Mucosa of stomach (tissue), 1 donor: ENCODE data around the gene CACNA1A.
"Not testable (repeated sequence)": the region's sequence is repeated elsewhere in the genome, so short reads cannot be mapped to it uniquely, and the experiment has no call there.

Experiments
- H3K27me3 ChIP-seq: one replicate; pipeline ENCODE4 v1.7.0; 2013; ENCODE audit warnings: mild to moderate bottlenecking, low read length; ENCODE audit not compliant: control insufficient read depth, insufficient read depth
- H3K36me3 ChIP-seq: one replicate; pipeline ENCODE4 v1.7.0; 2013; ENCODE audit warnings: low read length; ENCODE audit not compliant: control insufficient read depth, insufficient read depth
- H3K4me1 ChIP-seq: one replicate; pipeline ENCODE4 v1.7.0; 2013; ENCODE audit warnings: mild to moderate bottlenecking, low read length; ENCODE audit not compliant: control insufficient read depth, insufficient read depth
- H3K4me3 ChIP-seq: one replicate; pipeline ENCODE4 v1.7.0; 2013; ENCODE audit warnings: low read length
- H3K9ac ChIP-seq: one replicate; pipeline ENCODE4 v1.7.0; 2013; ENCODE audit warnings: mild to moderate bottlenecking, low read length, moderate library complexity
- H3K9me3 ChIP-seq: one replicate; pipeline ENCODE4 v1.7.0; 2013; ENCODE audit warnings: mild to moderate bottlenecking, low read length, moderate library complexity; ENCODE audit not compliant: control insufficient read depth
- donor health status: Pancreatic carcinoma.

Gene CACNA1A

DNA sequence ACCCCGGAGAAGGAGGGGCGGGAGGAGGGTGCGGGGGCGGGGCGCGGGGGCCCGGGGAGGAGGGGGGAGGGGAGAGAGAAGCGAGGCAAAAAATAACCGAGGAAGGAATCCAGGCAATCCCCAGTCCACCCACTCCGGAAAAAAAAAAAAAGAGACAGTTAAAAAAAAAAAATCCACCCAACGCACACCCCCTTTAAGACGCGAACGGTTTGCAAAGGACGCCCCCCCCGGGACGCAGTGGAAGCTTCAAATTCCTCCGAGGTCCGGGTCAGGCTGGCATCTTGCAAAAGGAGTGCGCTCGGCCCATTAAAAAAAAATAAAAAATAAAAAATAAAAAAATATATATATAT lies at the start of gene CACNA1A:
Gene CACNA1A (minus strand): TSS at position 9 of the 350 bp plus-strand sequence. CDS start 255 bp downstream, outside the sequence.
- Histone ChIP-seq H3K9me3 (no peaks in the 10 kb centered on the region), H3K27me3 (peaks cover 30% of the 10 kb centered on the region), H3K9ac (no peak within 1 kb of the TSS), H3K4me1 (no peaks in the 10 kb centered on the region), H3K36me3 (no peaks in the 10 kb centered on the region), H3K4me3 (no peak within 1 kb of the TSS)

DNA sequence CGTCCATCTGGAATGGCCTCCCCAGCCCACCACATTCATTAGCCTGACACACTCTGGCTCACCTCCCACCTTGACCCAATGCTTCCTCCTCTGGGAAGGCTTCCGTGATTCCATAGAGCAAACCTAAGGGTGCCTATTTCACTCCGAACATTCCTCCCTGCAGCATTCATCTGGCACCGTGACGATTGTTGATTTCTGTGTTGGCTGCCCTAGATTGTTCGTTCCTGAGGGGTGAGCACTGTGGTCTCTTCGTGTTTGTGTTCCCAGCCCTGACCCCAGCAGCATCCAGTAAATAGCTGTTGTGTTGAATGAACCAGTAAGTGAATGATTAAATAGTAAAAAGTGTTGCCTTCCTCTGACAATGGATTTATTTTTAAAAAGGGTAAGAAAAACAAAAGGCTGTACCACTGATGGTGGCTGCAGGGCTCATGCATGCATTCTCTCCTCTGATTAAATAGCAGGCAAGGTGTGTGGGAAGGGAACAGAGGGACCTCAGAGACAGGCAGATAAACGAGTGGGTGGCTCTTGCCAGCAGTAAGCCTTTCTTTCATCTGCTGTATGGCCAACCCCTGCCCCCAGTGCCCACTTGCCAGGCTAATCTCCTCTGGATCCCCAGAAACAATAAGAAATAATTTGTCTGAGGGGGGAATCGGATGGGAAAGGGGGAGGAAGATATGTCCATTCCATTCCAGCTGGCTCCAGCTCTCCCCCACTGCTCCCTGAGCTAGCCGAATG lies 48.4 kb upstream of the CACNA1A start:
- Histone ChIP-seq H3K9ac (no peak overlapping the region), H3K4me3 (no peak overlapping the region), H3K27me3 (no peaks in the 10 kb centered on the region), H3K9me3 (no peaks in the 10 kb centered on the region), H3K4me1 (no peaks in the 10 kb centered on the region), H3K36me3 (no peaks in the 10 kb centered on the region)

DNA sequence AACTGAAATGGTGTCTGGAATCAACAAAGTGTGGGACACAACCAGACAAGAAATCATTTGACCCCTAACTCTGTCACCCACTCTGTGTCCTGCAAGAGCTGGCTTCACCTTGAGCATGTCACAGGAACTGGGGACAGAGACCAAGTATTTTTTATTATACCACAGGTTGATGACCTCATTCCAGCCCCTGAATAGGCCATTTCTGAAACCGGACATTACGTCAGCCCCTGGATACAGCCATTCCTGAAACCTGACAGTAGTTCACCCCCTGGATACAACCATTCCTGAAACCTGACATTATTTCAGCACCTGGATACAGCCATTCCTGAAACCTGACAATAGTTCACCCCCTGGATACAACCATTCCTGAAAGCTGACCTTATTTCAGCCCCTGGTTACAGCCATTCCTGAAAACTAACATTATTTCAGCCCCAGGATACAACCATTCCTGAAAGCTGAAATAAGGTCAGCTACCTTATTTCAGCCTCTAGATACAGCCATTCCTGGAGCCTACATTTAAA lies 47.7 kb upstream of the CACNA1A start:
- no peak overlapping the region for H3K4me3 ChIP-seq
- H3K27me3 ChIP-seq: no peaks in the 10 kb centered on the region
- no peaks in the 10 kb centered on the region for H3K36me3 ChIP-seq
- H3K9ac ChIP-seq: no peak overlapping the region
- no peaks in the 10 kb centered on the region for H3K9me3 ChIP-seq
- no peaks in the 10 kb centered on the region for H3K4me1 ChIP-seq

DNA sequence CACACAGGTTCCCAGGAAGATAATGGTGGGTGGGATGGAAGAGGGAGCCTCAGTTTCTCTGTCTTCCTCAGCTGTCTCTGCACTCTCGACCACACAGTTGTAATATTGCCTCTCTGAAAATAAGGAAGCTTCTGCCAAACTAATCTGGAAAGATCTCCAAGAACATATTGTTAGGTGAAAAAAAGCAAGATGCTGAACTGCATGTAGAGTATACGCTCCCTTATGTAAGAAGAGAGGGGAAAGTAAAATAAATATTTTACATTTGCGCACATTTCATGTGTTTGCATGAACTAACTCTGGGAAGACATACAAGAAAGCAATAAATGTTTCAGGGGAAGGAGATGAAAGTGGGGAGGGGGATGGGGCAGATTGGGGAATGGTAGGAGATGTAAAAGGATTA lies 41.9 kb upstream of the CACNA1A start:
- Histone ChIP-seq H3K9ac (no peak overlapping the region), H3K27me3 (no peaks in the 10 kb centered on the region)

DNA sequence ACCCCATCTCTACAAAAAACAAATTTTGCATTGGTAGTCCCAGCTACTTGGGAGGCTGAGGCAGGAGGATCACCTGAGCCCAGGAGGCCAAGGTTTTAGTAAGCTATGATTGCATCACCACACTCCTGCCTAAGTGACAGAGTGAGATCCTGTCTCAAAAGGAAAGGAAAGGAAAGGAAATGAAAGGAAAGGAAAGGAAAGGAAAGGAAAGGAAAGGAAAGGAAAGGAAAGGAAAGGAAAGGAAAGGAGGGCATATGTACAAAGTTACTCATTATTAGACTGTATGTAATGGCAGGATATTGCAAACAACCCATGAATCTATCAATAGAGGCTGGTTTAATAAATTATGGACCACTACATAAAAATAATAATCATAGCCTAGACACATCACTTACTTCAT lies 40.8 kb upstream of the CACNA1A start:
- H3K27me3 ChIP-seq: no peaks in the 10 kb centered on the region
- H3K9ac ChIP-seq: no peak overlapping the region
- no peak overlapping the region for H3K4me3 ChIP-seq
- no peaks in the 10 kb centered on the region for H3K4me1 ChIP-seq
- no peaks in the 10 kb centered on the region for H3K9me3 ChIP-seq
- no peaks in the 10 kb centered on the region for H3K36me3 ChIP-seq

More for the DNA sequence above, 41.9 kb upstream of the CACNA1A start:
- Histone ChIP-seq H3K9me3 (no peaks in the 10 kb centered on the region), H3K4me3 (no peak overlapping the region), H3K36me3 (no peaks in the 10 kb centered on the region), H3K4me1 (no peaks in the 10 kb centered on the region)

DNA sequence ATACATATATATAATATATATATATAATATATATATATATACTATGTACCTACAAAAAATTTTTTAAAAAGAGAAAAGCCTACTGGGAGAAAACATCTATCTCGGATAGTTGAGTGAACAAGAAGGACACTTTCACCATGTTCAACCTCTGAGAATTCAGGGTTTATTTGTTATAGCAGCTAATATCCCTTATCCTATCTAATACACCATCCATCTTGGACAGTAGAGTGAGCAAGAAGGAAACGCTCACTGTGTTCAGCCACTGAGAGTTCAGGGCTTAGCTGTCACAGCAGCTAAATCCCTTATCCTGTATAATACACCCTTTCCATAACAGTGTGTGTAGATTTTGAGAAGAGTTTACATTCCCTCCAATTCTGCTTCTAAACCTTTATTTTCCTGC lies 38.1 kb upstream of the CACNA1A start:
- Histone ChIP-seq H3K4me1 (no peaks in the 10 kb centered on the region), H3K36me3 (no peaks in the 10 kb centered on the region), H3K27me3 (no peaks in the 10 kb centered on the region), H3K9ac (no peak overlapping the region), H3K9me3 (no peaks in the 10 kb centered on the region), H3K4me3 (no peak overlapping the region)

DNA sequence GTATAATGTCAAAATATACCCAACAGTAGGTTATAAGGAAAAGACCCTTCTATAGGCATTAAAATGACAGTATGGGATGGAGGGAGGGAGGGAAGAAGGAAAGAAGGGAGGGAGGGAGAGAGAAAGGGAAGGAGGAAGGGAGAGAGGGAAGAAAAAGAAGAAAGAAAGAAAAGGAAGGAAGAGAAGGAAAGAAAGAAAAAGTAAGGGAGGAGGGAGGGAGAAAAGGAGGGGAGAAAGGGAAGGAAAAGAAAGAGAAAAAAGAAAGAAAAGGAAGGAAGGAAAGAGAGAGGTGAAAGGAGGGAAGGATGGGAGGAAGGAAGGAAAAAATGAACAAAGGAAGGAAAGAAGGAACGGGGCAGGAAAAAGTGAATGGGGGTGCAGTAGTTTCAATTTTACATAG lies 35.3 kb upstream of the CACNA1A start:
- no peaks in the 10 kb centered on the region for H3K27me3 ChIP-seq
- no peaks in the 10 kb centered on the region for H3K4me1 ChIP-seq
- no peaks in the 10 kb centered on the region for H3K9me3 ChIP-seq
- H3K36me3 ChIP-seq: no peaks in the 10 kb centered on the region
- H3K9ac ChIP-seq: no peak overlapping the region
- H3K4me3 ChIP-seq: no peak overlapping the region

DNA sequence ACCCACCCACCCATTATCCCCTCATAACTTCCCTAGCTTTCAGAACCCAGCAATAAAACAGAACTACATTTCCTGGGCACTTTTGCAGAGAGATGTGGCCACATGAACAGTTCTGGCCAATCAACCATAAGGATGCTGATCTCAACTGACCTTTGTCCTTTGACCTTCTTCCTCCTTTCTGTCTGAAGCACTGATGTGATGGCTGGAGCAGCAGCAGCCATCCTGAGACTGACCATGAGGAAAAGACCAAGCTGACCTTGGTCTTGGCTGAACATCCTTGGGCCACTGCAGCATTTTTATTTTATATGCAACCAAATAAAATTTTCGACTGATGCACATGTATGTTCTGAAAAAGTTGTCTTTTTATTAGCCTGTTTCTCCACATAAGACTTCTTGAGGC lies 33.1 kb upstream of the CACNA1A start:
- Histone ChIP-seq H3K9me3 (no peaks in the 10 kb centered on the region), H3K4me1 (no peaks in the 10 kb centered on the region), H3K27me3 (no peaks in the 10 kb centered on the region), H3K4me3 (no peak overlapping the region), H3K9ac (no peak overlapping the region), H3K36me3 (no peaks in the 10 kb centered on the region)

DNA sequence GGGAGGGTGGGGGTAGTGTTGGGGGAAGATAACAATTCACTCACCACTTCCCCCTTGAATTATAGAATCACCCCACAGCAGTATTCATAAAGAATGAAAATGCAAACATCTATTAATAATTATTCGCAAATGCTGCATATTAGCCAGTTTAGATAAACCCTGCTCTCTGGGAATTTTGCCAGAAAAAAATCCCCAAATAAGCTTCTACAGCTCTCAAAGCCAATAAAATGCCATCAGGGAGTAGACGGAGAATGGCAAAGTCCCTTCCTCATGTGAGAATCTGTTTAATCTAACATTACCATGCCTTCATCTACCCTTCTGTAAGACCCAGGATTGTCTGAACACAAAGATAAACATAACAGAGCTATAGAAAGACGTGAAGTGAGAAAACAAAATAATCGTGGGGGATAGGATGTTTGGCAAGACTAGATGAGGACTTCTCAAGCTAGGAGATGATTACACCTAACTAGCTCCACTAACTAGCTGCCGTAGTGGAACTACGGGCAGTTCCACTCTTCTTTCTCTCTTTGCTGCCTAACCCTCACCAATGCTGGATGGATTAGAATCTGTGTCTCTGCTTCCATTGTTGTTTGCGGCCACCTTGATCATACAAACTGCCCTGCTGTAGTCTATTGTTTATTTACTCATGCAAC lies 32.4 kb upstream of the CACNA1A start:
- Histone ChIP-seq H3K36me3 (no peaks in the 10 kb centered on the region), H3K9me3 (no peaks in the 10 kb centered on the region), H3K4me1 (no peaks in the 10 kb centered on the region), H3K4me3 (no peak overlapping the region), H3K27me3 (no peaks in the 10 kb centered on the region), H3K9ac (no peak overlapping the region)

DNA sequence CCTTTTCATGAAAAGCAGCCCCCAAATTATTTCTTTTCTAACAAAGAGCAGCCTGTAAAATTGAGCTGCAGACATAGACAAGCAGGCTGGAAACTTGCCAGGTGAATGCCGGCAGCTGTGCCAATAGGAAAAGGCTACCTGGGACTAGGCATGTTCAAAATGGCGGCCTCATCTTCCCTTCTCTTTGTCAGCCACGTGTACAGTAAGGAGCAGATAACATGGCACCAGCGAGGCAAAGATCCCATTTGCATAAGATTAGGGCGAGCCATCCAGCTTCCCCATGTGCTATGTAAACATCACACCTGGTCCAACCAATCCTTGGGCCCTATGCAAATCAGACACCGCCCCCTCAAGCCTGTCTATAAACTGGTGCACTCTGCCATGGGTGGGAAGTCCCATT lies 31.2 kb upstream of the CACNA1A start:
- Histone ChIP-seq H3K4me3 (no peak overlapping the region), H3K9ac (no peak overlapping the region), H3K27me3 (no peaks in the 10 kb centered on the region), H3K36me3 (no peaks in the 10 kb centered on the region), H3K9me3 (no peaks in the 10 kb centered on the region), H3K4me1 (no peaks in the 10 kb centered on the region)

DNA sequence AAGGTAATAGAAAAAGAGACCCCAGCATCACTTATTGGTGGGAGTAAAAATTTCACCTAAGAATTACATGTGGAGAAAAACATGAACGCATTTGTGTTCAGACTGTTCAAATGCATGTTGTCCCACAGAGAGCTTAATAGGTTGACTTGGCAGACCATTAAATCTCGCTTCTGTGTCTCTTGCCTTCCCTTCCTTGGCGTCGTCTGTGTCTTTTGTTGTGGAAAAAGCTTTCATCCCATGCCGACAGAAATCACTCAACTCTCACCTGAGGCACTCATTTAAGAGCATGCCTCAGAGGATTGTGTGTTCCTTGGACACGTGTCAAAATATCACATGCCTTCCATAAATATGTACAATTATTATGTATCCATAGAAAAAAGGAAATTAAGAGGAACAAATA lies 24.4 kb upstream of the CACNA1A start:
- Histone ChIP-seq H3K4me1 (no peaks in the 10 kb centered on the region), H3K27me3 (no peaks in the 10 kb centered on the region), H3K4me3 (no peak overlapping the region), H3K9ac (no peak overlapping the region), H3K36me3 (no peaks in the 10 kb centered on the region), H3K9me3 (no peaks in the 10 kb centered on the region)

DNA sequence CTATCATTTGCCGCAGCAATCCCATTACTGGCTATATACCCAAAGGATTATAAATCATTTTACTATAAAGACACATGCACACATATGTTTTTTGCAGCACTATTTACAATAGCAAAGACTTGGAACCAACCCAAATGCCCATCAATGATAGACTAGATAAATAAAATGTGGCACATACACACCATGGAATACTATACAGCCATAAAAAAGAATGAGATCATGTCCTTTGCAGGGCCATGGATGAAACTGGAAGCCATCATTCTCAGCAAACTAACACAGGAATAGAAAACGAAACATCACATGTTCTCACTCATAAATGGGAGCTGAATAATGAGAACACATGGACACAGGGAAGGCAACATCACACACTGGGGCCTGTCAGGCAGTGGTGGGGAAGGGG lies 23.4 kb upstream of the CACNA1A start:
- H3K36me3 ChIP-seq, H3K4me3 ChIP-seq, H3K9ac ChIP-seq, H3K4me1 ChIP-seq, H3K9me3 ChIP-seq, H3K27me3 ChIP-seq: not testable (repeated sequence)
